ENCODE data around the gene KRTAP10-8.
"Not testable (repeated sequence)": the region's sequence is repeated elsewhere in the genome, so short reads cannot be mapped to it uniquely, and the experiment has no call there.

KRTAP10-8 gene

DNA sequence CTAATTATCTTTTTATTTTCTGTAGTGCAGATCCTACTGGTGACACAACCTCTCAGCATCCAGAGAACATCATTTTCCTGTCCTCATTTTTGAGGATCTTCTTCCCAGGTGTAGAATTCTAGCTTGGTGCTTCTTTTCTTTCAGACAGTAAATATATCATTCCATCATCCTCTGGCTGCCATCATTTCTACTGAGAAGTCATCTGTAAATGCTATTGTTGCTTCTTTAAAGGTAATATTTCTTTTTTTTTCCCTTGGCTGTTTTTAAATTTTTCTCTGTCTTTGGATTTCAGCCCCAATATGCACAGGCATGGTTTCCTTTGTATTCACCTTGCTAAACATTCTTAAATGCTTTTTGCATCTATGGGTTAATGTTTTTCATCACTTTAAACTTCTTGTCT, 11.7 kb downstream of the KRTAP10-8 start:
- DNase-seq = no peak

DNA sequence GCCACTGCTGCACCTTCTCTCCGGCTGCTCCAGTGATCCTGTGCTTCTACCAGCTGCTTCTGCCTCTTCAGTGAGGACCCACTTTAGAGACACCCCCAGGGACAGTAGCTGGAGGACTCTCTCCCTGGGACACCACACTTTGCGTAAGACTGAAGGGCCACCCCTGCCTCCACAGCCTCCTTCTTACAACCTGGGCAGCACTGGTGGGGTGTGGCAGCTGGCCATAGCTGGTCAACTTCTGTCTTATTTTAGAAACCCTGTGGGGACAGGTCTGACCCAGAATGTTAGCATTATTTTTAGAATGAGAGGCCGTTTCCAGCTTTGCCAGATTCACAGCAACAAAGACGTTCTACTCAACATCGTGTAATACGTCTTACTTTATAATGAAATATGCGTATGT, 13.9 kb downstream of the KRTAP10-8 start:
- DNase-seq = no peak

DNA sequence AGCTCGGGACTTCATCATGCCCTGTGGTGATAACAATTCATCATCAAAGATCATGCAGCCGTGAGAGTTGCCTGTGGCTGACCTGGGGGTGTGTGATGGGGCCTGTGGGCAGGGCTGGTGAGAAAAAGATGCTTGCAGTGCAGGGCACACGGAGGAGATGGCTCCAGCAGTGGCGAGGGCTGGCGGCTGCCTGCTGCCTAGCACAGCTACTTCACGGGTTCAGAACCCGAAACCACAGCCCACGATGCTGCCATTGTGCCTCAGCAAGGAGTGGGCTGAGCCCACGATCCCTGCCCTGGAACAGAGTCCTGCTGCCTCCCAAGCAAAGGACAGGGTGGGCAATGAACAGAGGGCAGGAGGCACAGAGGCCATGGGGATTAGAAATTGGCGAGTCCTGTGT, 14.4 kb downstream of the KRTAP10-8 start:
- no peak for DNase-seq

DNA sequence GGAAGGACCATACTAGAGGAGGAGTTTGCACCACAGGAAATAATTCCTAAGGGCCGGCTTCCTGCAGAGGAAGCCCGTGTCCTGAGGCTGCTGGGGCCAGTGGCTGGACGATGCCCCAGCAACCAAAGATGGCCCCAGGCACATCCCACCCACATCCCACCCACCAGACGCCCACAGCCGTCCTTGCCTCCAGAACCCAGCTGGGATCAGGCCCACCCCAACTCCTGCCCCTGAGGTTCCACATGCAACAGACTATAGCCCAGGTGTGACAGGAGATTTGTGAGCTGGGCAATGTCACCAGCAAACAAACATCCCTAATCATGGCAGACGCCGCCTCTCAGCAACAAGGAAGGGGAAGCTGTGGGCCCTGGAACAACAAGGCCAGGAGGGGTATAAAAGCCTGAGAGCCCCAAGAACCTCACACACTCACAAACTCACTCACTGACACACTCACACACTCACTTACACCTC, 14.8 kb downstream of the KRTAP10-8 start, which contains the start of gene KRTAP10-9:
Gene KRTAP10-9 (plus strand): TSS at position 421 of the 471 bp plus-strand sequence. CDS start 79 bp downstream, outside the sequence.
- DNase-seq = no peak

DNA sequence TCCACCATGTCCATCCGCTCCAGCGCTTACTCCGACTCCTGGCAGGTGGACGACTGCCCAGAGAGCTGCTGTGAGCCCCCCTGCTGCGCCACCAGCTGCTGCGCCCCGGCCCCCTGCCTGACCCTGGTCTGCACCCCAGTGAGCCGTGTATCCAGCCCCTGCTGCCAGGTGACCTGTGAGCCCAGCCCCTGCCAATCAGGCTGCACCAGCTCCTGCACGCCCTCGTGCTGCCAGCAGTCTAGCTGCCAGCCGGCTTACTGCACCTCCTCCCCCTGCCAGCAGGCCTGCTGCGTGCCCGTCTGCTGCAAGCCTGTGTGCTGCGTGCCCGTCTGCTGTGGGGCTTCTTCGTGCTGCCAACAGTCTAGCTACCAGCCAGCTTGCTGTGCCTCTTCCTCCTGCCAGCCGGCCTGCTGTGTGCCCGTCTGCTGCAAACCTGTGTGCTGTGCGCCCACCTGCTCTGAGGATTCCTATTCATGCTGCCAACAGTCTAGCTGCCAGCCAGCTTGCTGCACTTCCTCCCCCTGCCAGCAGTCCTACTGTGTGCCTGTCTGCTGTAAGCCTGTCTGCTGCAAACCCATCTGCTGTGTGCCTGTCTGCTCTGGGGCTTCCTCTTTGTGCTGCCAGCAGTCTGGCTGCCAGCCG, 15.4 kb downstream of the KRTAP10-8 start:
- DNase-seq = not testable (repeated sequence)

DNA sequence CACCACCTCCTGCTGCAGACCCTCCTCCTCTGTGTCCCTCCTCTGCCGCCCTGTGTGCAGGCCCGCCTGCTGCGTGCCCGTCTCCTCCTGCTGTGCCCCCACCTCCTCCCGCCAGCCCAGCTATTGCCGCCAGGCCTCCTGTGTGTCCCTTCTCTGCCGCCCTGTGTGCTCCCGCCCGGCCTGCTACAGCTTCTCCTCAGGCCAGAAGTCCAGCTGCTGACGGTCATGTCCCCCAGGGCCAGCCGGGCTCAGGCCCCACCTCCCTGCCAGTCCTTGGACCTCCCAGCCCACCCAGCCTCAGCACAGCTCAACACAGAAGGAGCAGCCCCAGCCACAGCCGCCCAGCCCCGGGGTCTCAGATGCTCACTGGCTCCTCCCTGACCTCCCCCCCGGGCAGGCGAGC, 16.0 kb downstream of the KRTAP10-8 start:
- DNase-seq = not testable (repeated sequence)

DNA sequence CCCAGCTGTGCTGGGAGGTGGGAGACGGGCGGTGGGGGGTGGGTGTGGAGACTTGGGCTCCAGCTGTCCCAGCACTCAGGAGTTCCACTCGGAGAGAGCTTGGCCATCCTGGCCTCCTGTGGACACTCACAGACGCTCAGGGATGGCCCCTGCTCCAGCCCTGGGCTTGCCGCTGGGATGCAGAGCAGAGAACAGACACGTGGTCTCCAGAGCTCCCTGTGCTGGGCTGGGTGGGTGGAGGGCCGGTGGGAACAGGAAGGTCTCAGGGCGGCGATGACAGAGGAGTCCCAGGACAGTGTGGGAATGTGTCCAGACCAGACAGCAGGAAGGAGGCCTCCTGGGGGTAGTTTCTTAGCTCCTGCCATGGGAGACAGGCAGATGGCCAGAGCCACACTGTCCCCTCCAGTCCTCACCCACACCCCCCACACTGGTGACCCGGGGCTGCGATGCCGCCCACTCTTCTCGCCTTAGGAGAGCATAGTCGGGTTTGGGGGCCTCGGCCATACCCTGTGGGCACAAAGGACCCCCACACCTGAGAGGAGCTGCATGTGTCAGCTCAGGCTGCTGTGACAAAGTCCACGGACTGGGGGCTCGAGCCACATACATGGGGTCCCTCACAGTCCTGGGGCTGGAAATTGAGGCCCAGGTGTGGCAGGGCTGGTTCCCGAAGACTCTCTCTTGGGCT, 17.0 kb downstream of the KRTAP10-8 start:
- DNase-seq = no peak

DNA sequence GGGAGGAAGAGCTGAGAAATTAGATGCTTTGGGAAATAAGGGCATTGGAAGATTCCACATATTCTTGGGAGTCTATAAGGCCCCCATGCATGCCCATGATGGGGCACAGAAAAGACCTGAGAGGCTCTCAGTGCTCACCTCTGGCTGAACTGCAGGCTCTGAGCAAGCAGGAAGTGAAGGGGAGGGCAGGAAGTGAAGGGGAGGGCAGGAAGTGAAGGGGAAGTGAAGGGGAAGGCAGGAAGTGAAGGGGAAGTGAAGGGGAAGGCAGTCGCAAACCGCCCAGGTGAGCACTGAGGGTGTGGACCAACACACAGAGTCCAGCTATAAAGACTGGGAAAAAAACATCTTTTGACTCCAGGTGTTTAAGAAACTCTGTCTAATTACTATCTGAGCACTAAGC, 18.6 kb downstream of the KRTAP10-8 start:
- no peak for DNase-seq

DNA sequence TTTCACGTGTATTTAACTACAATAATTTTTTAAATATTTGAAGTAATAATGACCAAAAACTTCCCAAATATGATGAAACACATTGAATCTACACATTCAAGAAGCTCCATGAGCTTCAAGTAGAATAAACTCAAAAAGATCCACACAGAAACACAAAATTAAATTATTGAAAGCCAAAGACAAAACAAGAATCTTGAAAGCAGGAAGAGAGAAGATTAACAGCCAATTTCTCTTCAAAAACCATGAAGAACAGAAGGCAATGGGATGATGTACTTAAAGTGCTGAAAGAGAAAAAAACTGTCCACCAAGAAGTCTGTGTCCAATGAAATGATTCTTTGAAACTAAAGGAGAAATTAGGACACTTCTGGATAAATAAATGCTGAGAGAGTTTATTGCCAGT, 20.2 kb downstream of the KRTAP10-8 start:
- DNase-seq = no peak

DNA sequence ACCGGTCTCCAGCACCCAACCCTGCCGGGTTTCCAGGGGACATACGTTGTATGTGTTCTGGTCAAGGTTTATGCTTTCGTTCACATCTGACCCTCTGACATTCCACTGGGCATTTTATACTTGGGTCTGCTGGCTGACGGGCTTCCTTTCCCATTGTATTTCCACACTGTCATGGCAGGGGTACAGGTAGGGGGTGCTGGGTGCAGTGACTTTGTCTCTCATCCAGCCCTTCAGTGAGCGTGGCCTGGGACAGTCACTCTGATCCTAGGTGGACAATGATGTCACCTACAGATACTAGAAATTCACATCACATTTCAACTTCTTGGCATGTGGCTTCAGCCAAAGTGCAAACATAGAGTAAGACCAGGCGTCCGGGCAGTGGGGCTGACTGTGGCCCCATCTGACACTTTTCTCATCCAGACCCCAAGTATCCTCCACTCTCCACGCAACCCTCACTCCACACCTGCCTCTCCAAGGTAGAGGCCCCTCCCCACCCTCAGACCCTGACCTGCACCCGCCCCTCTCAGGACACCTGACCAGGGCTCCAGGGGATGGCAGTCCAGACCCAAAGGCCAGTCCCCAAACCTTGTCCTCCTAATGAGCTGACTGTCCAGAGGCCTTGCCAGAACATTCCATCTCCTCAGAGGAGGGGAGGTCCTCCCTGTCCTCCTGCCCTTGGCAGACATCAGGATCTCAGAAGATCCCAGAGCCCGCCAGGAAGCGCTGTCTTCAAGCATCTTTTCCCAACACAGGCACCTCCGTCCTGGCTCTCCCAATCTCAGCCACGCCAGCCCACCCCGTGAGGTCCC, 24.5 kb downstream of the KRTAP10-8 start:
- DNase-seq = no peak

DNA sequence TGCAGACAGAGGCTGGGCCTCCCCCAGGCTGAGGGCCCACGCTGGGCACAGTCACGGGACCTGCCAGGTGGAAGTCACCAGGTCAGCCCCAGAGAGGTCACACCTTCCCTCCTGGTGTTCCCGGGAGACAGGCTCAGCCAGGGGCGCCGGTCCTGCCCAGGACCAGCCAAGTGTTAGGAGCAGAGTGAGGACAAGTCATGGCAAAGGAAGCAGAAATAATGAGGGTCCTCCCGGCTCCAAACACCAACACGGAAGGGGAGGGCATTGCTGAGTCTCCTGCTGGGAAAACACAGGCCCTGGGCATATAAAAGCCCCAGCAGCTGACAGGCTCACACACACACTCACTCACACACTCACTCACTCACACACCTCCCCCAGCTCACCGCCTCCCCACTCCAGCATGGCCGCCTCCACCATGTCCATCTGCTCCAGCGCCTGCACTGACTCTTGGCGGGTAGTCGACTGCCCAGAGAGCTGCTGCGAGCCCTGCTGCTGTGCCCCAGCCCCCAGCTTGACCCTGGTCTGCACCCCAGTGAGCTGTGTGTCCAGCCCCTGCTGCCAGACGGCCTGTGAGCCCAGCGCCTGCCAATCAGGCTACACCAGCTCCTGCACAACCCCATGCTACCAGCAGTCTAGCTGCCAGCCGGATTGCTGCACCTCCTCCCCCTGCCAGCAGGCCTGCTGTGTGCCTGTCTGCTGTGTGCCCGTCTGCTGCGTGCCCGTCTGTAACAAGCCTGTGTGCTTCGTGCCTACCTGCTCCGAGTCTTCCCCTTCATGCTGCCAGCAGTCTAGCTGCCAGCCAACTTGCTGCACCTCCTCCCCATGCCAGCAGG, 25.4 kb downstream of the KRTAP10-8 start, which contains the start of gene KRTAP10-10:
Gene KRTAP10-10 (plus strand): TSS at position 339 of the 833 bp plus-strand sequence. CDS start 62 bp downstream, at position 401.
- no peak for DNase-seq

DNA sequence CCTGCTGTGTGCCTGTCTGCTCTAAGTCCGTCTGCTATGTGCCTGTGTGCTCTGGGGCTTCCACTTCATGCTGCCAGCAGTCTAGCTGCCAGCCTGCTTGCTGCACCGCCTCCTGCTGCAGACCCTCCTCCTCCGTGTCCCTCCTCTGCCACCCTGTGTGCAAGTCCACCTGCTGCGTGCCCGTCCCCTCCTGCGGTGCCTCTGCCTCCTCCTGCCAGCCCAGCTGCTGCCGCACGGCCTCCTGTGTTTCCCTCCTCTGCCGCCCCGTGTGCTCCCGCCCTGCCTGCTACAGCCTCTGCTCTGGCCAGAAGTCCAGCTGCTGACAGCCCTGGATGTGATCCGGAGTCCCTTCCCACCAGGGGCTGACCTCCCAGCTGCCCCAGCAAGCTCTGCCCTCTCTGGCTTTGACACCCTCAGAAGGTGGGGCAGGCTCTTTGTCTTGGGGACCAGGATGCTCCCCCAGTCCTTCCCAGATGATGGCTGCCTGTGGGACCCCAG, 26.0 kb downstream of the KRTAP10-8 start:
- DNase-seq = not testable (repeated sequence)

DNA sequence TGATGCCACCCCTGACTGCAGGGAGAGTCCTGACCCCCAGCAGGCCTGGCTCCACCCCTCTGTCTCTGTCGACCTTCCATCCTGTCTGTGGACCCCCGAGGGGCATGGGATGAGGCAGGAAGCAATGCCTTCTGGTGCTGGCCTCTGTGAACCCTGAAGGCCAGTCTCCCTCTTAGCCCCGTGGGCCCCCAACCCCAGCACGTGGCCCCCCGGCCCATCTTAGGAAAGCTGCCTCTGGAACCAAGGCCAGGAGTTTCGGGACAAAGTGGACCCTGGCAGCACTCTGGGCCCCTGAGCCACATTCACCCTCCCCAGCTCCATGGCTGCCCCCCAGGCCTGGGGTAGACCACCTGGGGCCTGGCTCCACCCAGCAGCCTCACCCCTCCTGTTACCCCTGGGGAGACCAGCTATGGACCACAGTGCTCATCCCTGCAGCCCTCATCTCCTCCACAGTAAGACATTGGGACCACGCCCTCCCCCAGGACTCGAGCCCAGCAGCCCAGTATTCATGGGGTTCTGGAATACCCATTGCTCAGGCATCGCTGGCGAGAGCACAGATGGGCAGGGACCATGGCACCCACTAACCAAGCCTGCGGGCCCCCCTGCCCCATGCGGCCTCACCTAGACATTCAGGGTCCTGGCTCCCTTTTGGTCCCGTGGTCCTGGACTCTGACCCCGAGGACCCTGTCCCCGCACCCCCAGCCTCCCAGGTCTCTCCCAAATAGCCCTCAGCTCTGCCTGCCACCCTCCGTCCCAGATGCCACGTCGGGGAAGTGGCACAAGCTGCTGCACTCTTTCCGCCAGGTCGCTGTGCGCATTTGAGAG, 26.8 kb downstream of the KRTAP10-8 start:
- DNase-seq = not testable (repeated sequence)

DNA sequence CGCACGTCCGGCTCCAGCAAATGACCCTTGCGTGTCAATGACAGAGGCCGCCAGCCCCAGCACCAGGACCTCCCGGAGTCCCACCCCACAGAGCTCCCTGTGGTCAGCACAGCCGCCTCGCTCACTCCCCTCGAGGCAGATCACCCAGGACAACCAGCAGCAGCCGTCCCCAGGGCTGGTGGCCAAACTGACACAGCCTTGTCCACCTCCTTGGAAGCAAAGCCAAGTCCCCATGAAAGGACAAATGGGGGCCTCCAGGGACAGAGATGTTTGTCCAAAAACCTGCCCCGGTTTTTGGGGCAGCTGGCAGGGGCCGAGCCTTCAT, 27.4 kb downstream of the KRTAP10-8 start:
- no peak for DNase-seq

DNA sequence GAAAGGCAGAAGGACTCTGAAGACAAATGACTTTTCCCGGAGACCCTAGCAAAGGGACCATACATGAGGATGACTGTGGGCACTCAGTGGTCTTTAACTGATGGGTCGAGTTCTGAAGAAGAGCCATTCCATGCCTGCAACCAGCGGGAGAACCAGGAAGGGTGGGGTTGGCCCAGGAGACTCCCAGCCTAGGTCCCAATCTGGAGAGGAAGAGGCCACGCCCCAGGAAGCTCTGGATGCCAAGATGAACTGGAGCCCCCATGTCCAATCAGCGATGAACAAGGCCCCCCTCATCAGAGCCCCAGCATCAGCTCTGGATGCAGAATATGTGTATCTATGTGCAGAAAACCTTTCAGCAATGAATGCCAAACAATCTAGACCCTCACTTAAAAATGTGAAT, 28.9 kb downstream of the KRTAP10-8 start:
- no peak for DNase-seq

DNA sequence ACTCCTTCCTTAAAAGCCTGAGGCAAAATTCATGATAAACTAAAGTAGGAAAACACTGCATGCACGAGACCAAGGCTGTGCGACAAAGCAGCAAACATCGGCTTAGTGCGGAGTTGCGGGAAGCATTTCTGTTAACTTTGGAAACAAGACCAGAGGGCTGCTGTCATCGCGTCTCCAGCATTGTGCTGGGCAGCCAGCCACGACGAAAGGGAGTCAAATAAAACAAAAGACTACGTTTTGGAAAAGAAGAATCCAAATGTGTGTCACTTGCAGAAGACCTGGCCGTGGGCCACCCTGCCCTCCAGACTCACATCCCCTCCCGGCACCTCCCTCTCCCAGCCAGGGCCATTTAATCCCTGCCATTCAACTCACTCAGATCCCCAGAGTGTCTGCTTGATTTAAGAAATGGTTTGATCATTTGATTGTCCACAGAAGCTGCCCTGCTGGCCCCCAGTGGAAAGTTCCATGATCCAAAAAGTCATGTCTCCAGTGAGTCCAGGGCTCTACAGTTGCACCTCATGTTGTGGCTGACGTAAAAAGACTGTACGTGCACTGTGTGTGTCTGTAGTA, 31.9 kb downstream of the KRTAP10-8 start:
- DNase-seq = no peak

DNA sequence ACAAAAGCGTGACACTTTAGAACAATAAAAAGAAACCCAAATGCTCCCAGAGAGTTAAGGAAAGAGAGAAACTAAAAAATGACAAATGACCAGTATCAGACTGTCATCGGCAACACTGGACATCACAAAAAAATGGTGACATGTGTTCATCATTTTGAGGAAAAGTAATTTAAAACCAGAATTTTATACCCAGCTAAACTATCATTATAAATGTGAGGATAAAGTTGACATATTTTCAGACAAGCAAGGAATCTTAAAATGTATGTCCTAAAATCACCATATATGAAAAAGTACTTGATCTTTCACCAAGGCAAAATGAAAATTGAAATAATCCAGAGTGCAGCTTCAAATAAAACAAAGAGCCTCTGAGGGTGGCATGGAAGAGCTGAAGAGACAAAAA, 33.0 kb downstream of the KRTAP10-8 start:
- DNase-seq = no peak

DNA sequence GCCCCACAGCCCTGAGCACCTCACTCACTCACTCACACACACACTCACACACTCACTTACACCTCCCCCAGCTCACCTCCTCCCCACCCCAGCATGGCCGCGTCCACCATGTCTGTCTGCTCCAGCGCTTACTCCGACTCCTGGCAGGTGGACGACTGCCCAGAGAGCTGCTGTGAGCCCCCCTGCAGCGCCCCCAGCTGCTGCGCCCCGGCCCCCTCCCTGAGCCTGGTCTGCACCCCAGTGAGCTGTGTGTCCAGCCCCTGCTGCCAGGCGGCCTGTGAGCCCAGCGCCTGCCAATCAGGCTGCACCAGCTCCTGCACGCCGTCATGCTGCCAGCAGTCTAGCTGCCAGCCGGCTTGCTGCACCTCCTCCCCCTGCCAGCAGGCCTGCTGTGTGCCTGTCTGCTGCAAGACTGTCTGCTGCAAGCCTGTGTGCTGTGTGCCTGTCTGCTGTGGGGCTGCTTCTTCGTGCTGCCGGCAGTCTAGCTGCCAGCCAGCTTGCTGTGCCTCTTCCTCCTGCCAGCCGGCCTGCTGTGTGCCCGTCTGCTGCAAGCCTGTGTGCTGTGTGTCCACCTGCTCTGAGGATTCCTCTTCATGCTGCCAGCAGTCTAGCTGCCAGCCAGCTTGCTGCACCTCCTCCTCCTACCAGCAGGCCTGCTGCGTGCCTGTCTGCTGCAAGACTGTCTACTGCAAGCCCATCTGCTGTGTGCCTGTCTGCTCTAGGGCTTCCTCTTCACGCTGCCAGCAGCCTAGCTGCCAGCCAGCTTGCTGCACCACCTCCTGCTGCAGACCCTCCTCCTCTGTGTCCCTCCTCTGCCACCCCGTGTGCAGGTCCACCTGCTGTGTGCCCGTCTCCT, 34.7 kb downstream of the KRTAP10-8 start, which contains the start of gene KRTAP10-11:
Gene KRTAP10-11 (plus strand): TSS at position 49 of the 856 bp plus-strand sequence. CDS start 45 bp downstream, at position 94.
- DNase-seq = not testable (repeated sequence)

DNA sequence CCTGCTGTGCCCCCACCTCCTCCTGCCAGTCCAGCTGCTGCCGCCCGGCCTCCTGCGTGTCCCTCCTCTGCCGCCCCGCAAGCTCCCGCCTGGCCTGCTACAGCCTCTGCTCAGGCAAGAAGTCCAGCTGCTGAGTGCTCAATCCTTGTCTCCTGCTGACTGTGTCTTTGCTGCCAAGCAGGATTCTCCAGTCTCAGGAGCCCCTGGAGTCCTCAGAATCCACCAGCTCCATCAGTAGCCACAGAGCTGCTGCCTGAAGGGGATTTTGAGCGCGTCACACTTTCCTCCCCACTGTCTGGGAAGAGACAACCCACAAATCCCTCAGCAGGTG, 35.3 kb downstream of the KRTAP10-8 start:
- peak; percentile 48 for DNase-seq
